Sigmoid colon (tissue), 7 donors: ENCODE data around the gene ASAP2. TPM values are rescaled to one million over a fixed set of nuclear protein-coding genes. Genes with fewer than 3 reads are reported as not detected.

Source experiments
- DNase-seq: peaks from one replicate; pipeline ENCODE4 v3.0.0-alpha.2; 2019
- H3K27ac ChIP-seq, 4 donors: fragments of 200-600 bp; sonication (generic); one replicate each; pipeline ENCODE4 v1.5.1; 2016 to 2019; ENCODE audit warnings: mild to moderate bottlenecking in 1 of 4
- H3K27me3 ChIP-seq, 3 donors: fragments of 200-600 bp; sonication (generic); one replicate each; pipeline ENCODE4 v1.5.1; 2019; ENCODE audit warnings: mild to moderate bottlenecking in 1 of 3
- H3K36me3 ChIP-seq, 4 donors: fragments of 200-600 bp; sonication (generic); one replicate each; pipeline ENCODE4 v1.5.1; 2016 to 2019
- H3K4me1 ChIP-seq, 4 donors: fragments of 200-600 bp; sonication (generic); one replicate each; pipeline ENCODE4 v1.5.1; 2017 to 2019
- H3K4me3 ChIP-seq, 4 donors: fragments of 200-600 bp; sonication (generic); one replicate each; pipeline ENCODE4 v1.5.1; 2017 to 2019; ENCODE audit warnings: mild to moderate bottlenecking in 2 of 4, moderate library complexity in 1 of 4
- H3K9me3 ChIP-seq, 4 donors: fragments of 200-600 bp in 3 of 4; sonication (generic) in 3 of 4; one replicate each; pipeline versions ENCODE4 v1.5.1 to v1.6.1; 2013 to 2019
- EP300 ChIP-seq, 4 donors: sonication (generic); formaldehyde crosslinking; IDR thresholded peaks; one replicate each; pipeline ENCODE4 v1.6.1; 2017; ENCODE audit warnings: antibody characterized with exemption in 4 of 4
- POLR2A ChIP-seq, 2 donors: fragments of 450-650 bp; IDR thresholded peaks; one replicate each; pipeline ENCODE4 v1.6.1; 2016; ENCODE audit warnings: antibody characterized with exemption in 2 of 2, mild to moderate bottlenecking in 2 of 2, moderate library complexity in 2 of 2
- POLR2AphosphoS5 ChIP-seq, 4 donors: sonication (generic); formaldehyde crosslinking; IDR thresholded peaks; one replicate each; pipeline ENCODE4 v1.6.1; 2017; ENCODE audit warnings: antibody characterized with exemption in 4 of 4
- WGBS, 2 donors: extraction: QIAGEN DNeasy Blood & Tissue Kit; methylation state at CpG; one replicate each; pipeline ENCODE4 v1.1.7; 2013; 5-methylcytosine and 5-hydroxymethylcytosine counted together
- intact Hi-C: fragments of 100-400 bp; cut with DNase I; formaldehyde crosslinking; loops from one replicate; pipeline ENCODE4 v1.15.1; 2023
- polyA plus RNA-seq, 3 donors: library from polyadenylated mRNA; stranded (reverse); fragments of 200-250 nt; gene quantifications; one replicate each; pipeline ENCODE4 v1.2.3, GENCODE V29; 2013
- total RNA-seq, 4 donors: library from RNA; depleted of rRNA; stranded (reverse); fragments of >200 nt; gene quantifications; one replicate each; pipeline ENCODE4 v1.1.0, GENCODE V29; 2016
- TF ChIP-seq, protein P1 (sequence below), 4 experiments: fragments of 450-650 bp in 3 of 4; fragments of 200-600 bp in 1 of 4; IDR thresholded peaks; one replicate each; pipeline ENCODE4 v1.5.1; 2016 to 2019; ENCODE audit warnings: antibody characterized with exemption in 4 of 4, mild to moderate bottlenecking in 3 of 4, moderate library complexity in 2 of 4
- donor health status: healthy with polysubstance abuse.
- donor health status: Bipolar disorder and iron deficiency.
- donor health status: healthy.

ASAP2 gene
- total and polyA plus RNA-seq, 7 donors: 15.1 to 56.5 (median 25.8) TPM

- DNase-seq: no peak
- intact Hi-C loops: no loop called here
- Histone ChIP-seq H3K4me3 (no peak overlapping the region), H3K36me3 (no peaks in the 10 kb centered on the region), H3K27me3 (no peaks in the 10 kb centered on the region), H3K9me3 (no peaks in the 10 kb centered on the region), H3K4me1 (peaks cover 0 to 23% (median 2%) of the 10 kb centered on the region in 4 donors), H3K27ac (no peak overlapping the region)
- 76 to 87% methylated on average over 13 of the region's 13 CpGs for WGBS, 2 donors
- TF ChIP-seq, protein P1, sequence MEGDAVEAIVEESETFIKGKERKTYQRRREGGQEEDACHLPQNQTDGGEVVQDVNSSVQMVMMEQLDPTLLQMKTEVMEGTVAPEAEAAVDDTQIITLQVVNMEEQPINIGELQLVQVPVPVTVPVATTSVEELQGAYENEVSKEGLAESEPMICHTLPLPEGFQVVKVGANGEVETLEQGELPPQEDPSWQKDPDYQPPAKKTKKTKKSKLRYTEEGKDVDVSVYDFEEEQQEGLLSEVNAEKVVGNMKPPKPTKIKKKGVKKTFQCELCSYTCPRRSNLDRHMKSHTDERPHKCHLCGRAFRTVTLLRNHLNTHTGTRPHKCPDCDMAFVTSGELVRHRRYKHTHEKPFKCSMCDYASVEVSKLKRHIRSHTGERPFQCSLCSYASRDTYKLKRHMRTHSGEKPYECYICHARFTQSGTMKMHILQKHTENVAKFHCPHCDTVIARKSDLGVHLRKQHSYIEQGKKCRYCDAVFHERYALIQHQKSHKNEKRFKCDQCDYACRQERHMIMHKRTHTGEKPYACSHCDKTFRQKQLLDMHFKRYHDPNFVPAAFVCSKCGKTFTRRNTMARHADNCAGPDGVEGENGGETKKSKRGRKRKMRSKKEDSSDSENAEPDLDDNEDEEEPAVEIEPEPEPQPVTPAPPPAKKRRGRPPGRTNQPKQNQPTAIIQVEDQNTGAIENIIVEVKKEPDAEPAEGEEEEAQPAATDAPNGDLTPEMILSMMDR (IDR thresholded peaks at IDR 0.05): no peak
- TF ChIP-seq POLR2A (IDR thresholded peaks at IDR 0.05) (no peak), EP300 (IDR thresholded peaks at IDR 0.05) (no peak), POLR2AphosphoS5 (IDR thresholded peaks at IDR 0.05) (no peak)
Observed at GRCh38 chr2:9167718-9168657, 38.6 kb upstream of the ASAP2 start.

- Histone ChIP-seq H3K36me3 (no peaks in the 10 kb centered on the region), H3K27me3 (no peaks in the 10 kb centered on the region), H3K9me3 (no peaks in the 10 kb centered on the region), H3K4me1 (peaks cover 0 to 15% (median 0%) of the 10 kb centered on the region in 4 donors), H3K27ac (no peak overlapping the region), H3K4me3 (no peak overlapping the region)
- intact Hi-C loops: no loop called here
- WGBS, 2 donors: 86 to 96% methylated on average over 4 of the region's 4 CpGs
- DNase-seq: no peak
- TF ChIP-seq, protein P1 (IDR thresholded peaks at IDR 0.05): no peak
- TF ChIP-seq POLR2A (IDR thresholded peaks at IDR 0.05) (no peak), EP300 (IDR thresholded peaks at IDR 0.05) (no peak)
Observed at GRCh38 chr2:9168821-9169221, 37.8 kb upstream of the ASAP2 start.

DNA sequence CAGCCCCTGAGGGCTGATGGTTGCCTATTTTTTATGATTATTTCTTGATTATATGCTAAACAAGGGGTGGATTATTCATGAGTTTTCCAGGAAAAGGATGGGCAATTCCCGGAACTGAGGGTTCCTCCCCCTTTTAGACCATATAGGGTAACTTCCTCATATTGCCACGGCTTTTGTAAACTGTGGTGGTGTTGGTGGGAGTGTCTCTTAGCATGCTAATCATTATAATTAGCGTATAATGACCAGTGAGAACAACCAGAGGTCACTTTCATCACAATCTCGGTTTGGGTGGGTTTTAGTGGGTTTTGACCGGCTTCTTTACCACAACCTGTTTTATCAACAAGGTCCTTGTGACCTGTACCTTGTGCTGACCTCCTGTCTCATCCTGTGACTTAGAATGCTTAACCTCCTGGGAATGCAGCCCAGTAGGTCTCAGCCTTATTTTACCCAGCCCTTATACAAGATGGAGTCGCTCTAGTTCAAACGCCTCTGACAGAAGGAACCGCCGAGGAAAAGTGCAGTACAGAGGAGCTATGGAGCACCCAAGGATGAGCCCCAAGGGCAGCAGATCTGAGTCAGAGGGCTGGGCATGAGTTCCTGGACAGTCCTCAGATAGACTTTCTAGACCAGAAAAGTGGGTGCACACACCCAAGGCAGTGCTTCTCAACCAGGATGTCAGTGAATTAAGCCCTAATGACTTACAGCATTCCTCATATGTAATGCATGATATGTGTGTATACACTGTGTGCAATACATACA is 37.1 kb upstream of the ASAP2 start:
- no peak for DNase-seq
- intact Hi-C loops: no loop called here
- H3K27me3 ChIP-seq: no peaks in the 10 kb centered on the region
- H3K9me3 ChIP-seq: no peaks in the 10 kb centered on the region
- H3K4me1 ChIP-seq: peaks cover 0 to 16% (median 0%) of the 10 kb centered on the region in 4 donors
- TF ChIP-seq POLR2A (IDR thresholded peaks at IDR 0.05): no peak
- TF ChIP-seq, protein P1 (IDR thresholded peaks at IDR 0.05): no peak
- no peak for TF ChIP-seq POLR2AphosphoS5 (IDR thresholded peaks at IDR 0.05)
- no peak for TF ChIP-seq EP300 (IDR thresholded peaks at IDR 0.05)
- no peak overlapping the region for H3K4me3 ChIP-seq
- 77 to 80% methylated on average over 9 of the region's 9 CpGs for WGBS, 2 donors
- no peaks in the 10 kb centered on the region for H3K36me3 ChIP-seq
- no peak overlapping the region for H3K27ac ChIP-seq

DNA sequence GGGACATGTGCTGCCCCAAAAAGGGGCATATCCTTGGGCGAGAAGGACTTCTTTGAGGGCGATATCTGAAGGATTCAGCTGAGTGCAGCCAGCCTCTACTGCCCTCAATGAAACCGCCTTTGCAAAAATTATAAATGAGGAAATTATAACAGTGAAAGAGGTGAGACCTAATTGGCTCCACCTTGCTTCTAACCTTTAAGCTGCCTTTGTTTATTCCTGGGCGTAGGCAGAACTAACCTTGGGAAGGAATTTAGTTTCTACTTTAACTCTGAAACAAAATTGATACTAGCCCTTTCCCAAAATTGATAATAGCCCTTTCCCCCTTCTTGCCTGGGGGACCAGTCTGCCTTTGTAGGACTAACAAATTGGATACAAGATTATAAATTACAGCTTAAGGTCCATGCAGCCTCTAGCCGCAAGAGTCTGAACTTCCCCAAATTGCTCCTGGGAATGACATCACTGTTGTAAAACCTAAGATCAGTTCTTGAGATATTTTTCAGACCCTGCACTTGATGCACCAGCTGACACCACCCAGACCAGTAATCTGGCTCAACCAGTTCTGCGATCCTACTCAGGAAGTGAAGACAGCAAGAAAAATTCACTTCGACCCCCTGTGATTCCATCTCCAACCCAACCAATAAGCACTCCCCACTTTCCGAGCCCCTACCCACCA is 36.0 kb upstream of the ASAP2 start:
- Histone ChIP-seq H3K4me3 (no peak overlapping the region), H3K27me3 (no peaks in the 10 kb centered on the region), H3K9me3 (no peaks in the 10 kb centered on the region), H3K4me1 (peaks cover 0 to 18% (median 2%) of the 10 kb centered on the region in 4 donors), H3K36me3 (no peaks in the 10 kb centered on the region), H3K27ac (no peak overlapping the region)
- intact Hi-C loops: no loop called here
- WGBS, 2 donors: 21 to 61% methylated on average over 8 of the region's 8 CpGs
- no peak for DNase-seq
- TF ChIP-seq, protein P1 (IDR thresholded peaks at IDR 0.05): no peak
- TF ChIP-seq POLR2A (IDR thresholded peaks at IDR 0.05): no peak
